EH (cell line): Measurements from ENCODE around the gene CCM2L.
A peak's percentile ranks its signal among the peaks of the same experiment; 100 is the strongest.

Experiments used
- DNase-seq: peaks from one replicate; pipeline ENCODE4 v3.0.0-alpha.2; 2015; ENCODE audit warnings: low read depth

The CCM2L gene

GRCh38 chr20:32057656-32058184 is 47.5 kb downstream of the CCM2L start:
- no peak for DNase-seq

DNA sequence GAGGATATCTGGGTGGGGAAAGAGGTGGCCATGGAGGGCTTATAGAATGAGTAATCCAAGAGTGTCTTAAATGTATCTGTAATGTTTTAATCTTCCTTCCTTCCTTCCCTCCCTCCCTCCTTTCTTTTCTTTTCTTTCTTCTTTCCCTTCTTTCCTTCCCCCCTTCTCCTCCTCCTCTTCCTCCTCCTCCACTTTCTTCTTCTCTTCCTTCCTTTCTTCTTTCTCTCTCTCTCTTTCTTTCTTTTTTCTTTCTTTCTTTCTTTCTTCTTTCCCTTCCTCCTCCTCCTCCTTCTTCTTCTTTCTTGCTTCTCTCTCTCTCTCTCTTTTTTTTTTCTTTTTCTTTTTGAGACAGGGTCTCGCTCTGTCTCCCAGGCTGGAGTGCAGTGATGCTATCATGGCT is 49.0 kb downstream of the CCM2L start:
- DNase-seq: no peak

- no peak for DNase-seq
Observed at GRCh38 chr20:32062776-32063170, 52.5 kb downstream of the CCM2L start.

GRCh38 chr20:32063695-32064094 is 53.5 kb downstream of the CCM2L start:
- DNase-seq: no peak

- DNase-seq: no peak
Observed at GRCh38 chr20:32064667-32065066, 54.4 kb downstream of the CCM2L start.

GRCh38 chr20:32067234-32067821 is 57.1 kb downstream of the CCM2L start:
- DNase-seq: peak; percentile 99

- no peak for DNase-seq
Observed at GRCh38 chr20:32068174-32068573, 57.9 kb downstream of the CCM2L start.

DNA sequence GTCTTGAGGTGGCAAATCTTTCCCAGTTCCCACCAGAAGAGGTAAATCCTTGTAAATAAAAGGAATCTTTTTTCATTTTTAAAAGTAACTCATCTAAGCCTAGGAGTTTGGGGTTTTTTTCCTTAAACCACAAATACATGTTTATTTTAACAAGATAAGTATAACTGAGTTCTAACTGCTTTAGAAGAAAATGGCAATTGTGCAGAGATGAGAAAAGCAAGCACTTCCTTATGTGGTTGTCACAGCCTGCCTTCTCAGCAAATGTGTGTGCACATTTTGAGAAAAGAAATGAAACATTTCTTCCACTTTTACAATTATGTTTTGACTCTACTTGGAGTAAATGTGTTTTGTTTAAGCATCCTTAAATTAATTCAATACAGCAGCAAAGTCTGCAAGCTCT is 59.5 kb downstream of the CCM2L start:
- peak; percentile 34 for DNase-seq

GRCh38 chr20:32070282-32070681 is 60.0 kb downstream of the CCM2L start:
- DNase-seq: no peak

- DNase-seq: no peak
Observed at GRCh38 chr20:32070690-32071213, 60.5 kb downstream of the CCM2L start.

GRCh38 chr20:32071395-32072167 is 61.3 kb downstream of the CCM2L start:
- DNase-seq: no peak

- DNase-seq: peak; percentile 49
Observed at GRCh38 chr20:32072168-32072750, 62.0 kb downstream of the CCM2L start.

- DNase-seq: no peak
Observed at GRCh38 chr20:32075534-32075933, 65.3 kb downstream of the CCM2L start.

- DNase-seq: no peak
Observed at GRCh38 chr20:32077190-32077589, 67.0 kb downstream of the CCM2L start.

DNA sequence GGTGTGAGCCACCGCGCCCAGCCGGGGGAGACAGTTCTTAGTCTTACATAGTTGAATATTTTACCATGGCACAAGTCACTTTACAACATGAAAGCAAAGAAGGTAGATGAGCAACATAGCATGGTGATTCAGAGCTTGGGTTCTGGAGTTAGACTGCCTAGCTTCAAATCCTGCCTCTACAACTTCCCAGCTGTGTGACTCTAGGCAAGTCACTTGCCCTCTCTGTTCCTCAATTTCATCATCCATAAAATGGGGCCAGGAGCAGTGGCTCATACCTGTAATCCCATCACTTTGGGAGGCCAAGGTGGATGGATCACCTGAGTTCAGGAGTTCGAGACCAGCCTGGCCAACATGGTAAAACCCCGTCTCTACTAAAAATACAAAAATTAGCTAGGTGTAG is 68.1 kb downstream of the CCM2L start:
- DNase-seq: no peak

- no peak for DNase-seq
Observed at GRCh38 chr20:32078791-32079190, 68.6 kb downstream of the CCM2L start.

DNA sequence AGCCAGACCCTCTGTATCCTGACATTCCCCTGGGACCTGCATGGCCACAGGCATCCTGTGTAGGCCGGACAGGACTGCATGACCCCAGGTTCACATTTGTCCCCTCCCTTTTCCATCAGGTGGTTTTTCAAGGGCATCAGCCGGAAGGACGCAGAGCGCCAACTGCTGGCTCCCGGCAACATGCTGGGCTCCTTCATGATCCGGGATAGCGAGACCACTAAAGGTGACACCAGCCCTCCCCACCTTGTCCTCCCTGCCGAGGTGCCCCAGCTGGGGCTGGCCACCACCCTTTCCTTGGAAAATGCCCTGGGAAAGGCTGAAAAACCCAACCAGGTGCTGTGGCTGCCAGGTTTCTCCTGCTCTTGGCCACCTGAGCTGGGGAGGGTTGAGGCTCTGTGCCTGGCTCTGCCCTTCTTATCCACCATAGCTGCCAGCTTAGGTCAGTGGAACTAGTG is 69.4 kb downstream of the CCM2L start:
- DNase-seq: no peak

- DNase-seq: no peak
Observed at GRCh38 chr20:32080783-32081182, 70.5 kb downstream of the CCM2L start.
